ENCODE measurements around the gene ZNF827.
A peak's percentile ranks its signal among the peaks of the same experiment; 100 is the strongest.

The ZNF827 gene

DNA sequence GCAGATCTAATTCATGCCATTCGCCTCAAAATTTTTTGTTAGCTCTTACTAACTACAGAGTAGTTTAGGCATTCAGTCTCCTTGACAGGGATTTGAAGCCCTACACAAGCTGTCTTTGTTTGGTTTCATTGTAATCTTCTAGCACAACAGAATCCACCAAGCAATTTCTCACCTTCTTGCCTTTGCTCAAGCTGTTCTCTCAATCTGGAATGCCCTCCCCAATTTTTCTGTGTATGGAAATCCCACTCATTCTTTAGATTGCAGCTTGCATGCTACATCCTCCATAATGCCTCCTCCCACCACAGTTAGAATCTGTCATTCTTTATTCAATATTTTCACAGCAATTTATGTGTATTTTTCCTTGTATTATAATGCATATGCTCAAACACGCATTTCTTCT lies 195.0 kb downstream of the ZNF827 start:
- no peak for DNase-seq

DNA sequence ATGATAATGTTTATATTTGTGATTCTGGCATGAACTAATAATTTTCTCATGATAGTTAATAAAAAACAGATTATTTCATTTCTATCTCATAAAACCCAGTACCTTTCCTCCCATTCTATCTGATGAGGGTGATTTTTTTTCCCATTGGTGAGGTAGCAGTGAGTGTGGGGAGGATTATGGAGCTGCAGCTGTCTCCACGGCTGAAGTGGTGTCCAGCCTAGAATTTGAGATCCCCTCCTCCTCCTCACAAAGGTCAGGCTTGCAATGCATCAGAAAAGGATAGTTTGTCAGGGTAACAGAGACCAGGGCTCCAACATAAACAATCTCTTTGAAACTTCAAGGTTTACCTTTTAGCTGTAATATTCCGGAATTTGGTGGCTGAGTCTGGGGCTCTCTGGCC lies 197.8 kb downstream of the ZNF827 start:
- DNase-seq, result no peak

DNA sequence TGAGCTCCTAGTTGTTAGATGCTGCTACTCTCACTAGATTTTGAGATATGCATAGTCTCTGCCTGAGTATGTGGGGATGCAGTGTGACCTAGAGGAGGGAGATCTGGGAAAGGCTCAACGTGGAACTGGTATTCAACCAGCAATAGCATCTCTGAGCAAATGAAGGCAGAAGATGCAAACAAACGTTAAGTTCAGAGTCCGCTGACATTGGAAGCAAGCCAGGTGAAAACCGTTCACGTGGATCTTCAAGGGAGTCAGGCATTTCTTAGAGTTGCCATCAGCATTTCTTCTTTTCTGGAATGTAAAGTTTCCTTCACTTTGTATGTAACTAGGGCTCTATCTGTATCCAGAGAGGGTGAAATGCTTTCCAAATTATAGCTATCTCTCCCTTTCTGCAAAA lies 198.8 kb downstream of the ZNF827 start:
- DNase-seq, result no peak

DNA sequence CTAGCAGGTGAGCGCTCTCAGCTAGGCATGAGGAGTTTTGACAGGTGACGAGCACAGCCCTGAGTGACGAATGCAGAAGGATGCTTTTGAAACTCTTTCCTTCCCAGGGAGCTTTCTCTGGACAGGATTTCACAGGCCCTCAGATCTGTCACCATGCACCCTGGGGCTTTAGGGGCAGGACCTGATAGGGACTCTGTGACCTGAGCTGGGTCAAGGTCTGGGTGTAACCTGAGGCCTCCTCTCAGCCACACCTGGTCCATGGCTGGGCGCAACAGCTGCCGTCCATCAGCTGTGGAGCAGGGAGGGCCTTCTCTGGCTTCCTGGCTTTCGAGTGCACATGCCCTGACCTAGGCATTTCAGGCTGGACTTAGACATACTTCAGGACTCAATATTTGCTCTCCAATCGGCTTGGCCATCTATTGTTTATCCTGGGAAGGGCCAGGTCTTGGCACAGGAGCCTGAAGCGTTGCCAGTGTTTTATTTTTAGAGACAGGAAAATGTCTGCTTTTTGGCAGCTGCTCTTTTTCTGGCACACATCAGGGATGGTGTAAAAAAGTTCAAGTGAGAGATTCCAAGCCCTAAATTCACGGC lies 202.3 kb downstream of the ZNF827 start:
- DNase-seq, result no peak

DNA sequence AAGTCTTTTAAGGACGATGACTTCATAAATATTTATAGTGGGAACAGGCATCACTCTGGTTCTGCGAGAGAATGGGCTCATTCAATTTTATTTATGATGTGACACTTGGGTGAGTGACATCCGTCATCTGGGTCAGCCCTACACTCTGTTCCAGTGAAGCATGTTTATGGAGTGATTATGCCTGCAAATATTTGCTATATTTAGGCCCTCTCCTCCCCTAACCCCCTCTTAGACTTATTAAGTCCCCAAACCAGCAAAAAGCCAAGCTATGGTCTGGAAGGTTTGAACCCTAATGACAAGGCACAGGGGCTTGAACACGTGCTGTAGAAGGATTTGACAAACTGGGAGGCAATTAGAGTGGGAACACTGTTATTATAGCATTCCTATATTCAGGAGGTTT lies 202.8 kb downstream of the ZNF827 start:
- DNase-seq, result no peak

DNA sequence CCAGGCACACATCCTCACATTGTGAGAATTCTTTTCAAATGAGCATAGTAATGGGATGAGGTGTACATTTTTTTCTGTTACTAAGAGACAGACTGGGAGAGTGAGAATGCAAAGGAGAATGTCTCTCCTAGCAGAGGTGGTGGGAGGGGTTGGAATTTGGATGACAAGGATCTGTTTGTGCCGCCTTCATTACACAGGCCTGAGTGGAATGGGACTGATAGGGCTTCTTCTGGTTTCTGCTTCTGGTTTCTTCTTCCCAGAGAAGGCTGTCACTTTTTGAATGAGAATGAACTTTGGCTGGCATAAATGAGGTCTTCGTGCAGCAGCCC lies 203.3 kb downstream of the ZNF827 start:
- no peak for DNase-seq

DNA sequence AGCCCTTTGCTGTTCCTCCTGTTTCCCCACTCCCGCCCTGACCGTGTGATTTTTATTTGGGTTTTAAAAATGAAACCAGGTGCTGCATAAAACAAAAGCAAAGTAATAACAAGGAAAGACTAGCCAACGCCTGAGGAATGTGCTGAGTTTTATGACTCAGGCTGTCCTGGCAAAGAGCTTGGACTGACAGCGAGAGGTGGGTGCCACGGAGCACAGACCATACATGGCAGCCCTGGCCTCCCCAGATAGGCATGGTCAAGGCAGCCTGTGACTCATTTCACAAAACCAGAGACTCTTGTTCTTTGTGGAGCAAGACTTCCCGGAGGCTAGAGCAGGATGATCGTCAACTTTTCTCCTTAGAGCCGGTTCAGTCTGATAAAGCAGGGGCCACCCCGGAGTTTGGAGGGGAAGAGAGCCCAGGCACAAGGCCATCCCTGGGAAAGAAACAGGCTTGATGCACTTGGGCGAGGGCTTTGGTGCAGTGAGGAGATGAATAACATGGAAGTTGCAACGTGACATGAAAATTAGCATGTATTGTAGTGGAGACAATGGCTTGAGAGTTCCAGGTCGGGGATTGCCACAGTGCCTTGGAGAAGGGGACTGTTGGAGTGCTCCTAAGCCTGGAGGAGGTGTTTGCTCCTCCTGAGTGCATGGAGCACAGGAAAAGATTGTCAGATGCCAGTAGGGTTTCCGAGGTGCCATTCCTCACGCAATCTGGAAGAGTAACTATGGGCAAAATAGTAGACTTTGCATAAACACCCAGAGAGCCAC lies 203.9 kb downstream of the ZNF827 start:
- DNase-seq, result no peak

DNA sequence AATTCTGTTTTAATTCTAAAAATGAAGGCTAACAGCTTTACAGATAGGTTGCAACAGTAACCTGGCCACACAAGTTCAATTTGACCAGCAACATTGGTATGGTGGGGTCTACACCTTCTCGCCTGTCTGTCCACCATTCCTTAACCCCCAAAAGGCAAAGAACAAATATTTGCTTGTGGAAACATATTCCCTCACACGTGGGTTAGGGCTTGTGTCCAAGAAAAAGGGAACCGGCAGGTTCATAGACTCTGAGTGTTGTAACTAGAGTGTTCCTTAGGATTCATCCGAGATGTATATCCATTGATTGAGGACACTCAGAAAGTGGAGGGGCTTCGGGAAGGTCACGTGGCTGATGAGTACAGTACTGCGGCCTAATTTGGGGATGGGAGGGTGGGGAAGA lies 204.6 kb downstream of the ZNF827 start:
- no peak for DNase-seq

DNA sequence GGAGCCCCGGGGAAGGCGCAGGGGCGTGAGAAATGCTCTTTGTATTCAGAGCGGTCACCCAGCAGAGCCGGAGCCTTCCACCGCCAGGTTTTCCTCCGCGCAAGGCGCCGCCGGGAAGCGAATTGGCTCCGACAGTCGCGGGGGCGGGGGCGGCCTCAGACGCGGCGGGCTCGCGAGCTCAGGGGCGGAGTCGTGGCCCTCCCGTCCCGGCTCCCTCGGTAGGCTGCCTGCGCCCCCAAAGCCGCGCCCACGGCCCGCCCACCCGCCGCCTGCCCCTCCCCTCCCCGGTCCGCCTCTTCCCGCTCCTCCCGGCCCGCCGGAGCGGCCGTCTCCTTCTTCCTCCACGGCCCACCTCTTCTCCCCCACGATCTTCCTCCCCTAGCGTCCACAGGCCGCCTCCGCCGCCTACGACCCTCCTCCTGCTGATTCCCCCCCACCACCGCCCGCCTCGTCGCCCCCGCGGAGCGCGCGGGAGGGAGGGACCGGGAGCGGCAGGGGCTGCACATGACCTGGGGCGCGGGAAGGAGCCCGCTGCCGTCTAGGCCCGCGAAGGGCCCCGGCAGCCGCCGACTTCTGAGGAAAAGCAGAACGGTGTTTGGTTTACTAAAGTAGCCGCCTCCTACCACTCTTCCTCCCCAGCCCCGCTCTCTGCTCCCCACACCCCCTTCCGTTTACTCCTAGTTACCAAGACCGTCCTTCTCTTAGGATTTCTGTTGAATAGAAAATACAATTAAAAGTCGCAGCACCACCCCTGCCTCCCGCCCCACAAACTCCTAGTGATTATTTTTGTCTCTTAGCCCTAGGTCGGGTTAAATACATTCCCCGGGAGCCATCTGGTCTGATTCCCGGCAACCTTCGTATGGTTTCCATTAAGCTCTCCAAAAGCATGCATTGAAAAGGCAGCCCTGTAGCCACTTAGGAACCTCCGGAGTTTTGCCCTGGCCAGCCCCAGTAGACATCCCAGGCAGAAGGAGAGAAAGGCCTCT lies 205.4 kb downstream of the ZNF827 start:
- DNase-seq, result peak; percentile 58

DNA sequence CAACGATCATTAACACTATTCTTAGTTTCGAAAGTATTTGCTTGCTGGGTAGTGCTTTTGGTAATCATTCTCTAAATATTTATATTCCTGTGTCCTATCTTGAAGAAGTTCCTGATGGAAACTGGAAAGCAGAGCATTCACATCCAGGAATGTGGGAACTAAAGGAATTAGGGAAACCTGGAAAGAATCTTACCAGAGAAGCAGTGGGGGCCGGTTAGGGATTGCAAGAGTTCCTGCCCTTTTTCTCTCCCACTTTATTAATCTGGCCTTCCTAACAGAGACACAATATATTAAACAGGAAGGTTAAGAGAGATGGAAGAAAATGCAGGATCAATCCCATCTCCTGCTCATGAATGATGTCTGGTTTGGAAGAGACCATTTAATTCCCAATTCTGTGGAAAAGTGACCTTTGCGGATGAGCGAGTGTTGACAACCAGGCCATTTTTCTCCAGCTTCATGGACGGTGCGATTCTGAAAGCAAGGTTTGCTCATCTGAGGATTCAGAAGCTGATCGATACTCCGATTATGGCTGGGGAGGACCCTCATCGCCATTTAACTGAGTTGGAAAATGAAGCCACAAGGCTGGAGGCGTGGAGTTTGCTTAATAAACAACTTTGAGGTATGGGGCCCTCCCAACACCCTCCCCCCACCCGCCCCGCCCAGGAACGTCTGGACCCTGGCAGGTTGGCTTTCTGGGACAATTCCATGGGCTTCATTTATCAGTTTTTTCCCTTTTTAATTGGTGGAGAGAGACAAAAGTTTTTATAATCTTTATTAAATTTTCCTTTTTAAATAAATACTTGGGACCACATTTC lies 206.4 kb downstream of the ZNF827 start:
- no peak for DNase-seq

DNA sequence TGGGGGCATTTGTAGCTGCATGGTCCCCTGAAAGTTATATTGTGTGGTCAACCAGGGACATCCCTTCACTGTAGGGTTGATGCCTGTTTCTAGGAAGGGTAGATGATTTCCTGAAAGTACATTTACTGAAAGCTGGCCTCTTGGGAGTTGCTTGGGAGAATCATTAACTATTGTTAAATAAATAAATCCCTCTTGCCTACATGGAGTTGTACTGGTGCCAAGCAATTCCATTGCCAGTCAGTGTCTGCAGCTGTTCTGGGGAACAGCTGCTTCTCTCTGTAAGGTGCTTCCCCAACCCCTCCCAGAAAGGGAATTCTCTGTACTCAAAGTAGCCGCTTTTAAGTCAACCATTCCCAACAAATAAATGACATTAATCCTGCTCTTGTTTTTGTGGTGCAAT lies 207.6 kb downstream of the ZNF827 start:
- no peak for DNase-seq

DNA sequence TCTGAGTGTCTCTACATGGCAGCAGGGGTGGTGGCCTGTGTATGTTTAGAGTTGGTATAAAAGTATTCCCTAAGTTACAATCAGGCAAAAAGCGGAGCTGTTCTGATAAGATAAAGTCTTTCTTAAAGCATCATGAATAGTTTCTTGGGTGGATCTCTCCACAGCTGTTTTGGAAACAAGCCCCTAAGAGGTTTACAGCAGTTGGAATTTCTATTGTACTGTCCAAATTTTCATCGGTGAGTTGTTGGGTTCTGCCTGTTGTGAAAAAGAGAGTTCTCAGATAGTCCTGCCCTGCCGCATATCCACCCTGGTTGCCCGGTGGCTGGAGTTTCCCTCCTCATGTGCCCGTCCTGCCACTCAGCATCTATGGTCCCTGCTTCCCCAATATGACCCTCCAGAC lies 208.6 kb downstream of the ZNF827 start:
- DNase-seq, result no peak

DNA sequence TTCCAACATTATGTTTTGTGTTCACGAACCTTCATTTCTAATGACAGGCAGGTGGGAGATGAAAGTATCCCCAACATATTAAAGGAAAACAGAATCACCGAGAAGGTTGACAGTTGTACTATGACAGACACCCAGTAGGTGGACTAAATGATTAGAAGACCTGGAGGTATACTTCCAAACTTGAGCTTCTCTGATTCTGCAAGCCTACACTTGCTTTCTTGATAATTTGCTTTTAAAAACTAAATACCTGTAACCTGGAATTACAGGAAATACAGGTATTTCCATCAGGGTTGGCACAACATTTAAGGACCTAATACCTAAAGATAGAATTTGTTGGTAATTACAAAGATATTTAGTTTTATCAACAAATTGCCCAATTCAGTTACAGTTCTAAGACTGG lies 215.3 kb downstream of the ZNF827 start:
- DNase-seq, result no peak

DNA sequence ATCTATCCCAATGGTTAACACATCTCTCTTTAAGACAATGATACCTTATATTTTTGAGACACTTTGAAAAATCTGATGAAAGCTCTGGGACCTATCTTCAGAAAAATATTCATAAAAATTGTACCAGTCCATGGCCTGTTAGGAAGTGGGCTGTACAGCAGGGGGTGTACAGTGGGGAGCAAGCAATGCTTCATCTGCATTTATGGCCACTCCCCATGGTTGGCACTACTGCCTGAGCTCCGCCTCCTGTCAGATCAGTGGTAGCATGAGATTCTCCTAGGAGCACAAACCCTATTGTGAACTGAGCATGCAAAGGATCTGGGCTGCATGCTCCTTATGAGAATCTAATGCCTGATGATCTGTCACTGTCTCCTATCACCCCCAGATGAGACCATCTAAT lies 216.1 kb downstream of the ZNF827 start:
- no peak for DNase-seq

DNA sequence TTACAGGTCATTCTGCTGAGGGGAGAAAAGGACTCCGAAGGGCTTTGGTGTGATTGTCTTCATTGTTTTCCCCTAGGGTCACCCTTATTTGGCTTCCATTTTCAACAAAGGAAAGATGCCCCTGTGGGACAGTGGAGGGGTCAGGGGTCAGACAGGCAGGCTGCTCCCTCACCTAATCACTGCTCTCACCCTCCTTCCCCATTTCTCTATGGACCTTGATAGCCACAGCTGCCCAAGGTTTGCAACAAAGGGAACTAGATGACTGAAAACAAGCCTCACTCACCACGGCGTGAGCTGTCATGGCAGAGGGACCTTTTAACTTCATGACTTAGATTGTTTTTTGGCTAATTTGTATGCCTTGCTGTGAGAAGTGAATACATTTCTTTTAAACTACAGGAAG lies 218.0 kb downstream of the ZNF827 start:
- no peak for DNase-seq

DNA sequence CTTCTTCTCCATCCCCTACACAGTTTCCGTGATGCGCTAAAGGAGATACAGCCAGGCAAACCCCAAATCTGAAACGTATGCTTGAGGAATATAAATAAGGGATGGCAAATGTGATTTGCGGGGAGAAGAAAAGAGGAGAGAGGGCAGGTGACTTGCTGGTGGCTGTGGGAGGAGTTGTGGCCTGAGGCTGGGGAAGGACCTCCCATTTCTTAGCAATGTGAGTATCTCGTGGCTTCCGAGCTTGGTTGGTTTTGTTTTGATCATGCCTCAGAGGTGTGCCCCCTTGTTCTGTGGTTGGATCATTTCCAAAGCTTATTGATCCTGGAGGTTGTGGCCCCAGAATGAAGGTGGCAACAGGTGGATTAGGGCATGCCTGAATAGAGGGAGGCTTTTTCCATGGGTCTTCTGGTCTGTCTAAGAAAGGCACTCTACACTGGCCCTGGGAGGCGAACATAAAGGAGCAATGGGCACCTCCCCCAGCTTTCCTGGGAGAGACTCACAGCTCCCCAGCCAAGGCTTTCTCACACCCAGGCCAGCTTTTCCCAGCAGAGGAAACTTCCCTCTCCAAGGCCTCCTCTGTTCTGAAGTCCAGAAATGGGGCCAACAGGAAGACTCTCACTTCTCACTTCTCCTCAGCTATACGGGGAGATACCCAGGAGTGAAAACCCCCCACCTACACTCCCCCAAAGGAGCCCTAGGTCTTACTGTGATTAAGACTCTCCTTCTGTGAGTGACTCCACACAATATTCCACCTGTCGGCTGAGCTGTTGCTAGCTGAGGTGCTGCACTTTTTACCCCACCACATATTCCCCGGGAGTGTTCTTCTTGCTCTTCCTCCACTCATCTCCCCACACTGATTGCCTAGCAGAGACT lies 218.6 kb downstream of the ZNF827 start:
- DNase-seq, result no peak

DNA sequence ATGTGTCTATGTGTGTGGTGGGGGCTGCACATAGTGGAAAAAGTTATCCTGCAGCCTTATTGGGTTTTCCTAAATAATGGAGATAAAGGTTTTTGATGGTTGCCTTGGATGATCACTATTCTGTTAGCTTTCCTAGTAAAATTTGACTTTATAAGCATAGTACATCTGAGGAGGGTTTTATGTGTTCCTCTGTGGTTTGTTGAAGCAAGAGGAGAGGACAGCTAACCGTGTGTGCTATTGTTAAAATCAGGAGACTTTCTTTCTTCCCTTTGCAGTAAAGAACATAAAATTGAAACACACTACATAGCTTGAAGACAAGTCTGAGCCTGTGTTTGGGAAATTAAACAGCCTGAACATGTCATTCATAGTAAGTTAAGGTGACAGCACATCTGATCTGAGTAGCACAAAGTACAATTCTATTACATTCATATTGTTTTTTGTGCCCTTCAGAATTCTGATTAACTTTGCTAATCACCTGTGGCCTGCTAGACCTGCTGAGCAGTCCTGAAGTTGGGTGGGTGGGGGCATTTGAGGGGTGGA lies 221.9 kb downstream of the ZNF827 start:
- DNase-seq, result no peak

DNA sequence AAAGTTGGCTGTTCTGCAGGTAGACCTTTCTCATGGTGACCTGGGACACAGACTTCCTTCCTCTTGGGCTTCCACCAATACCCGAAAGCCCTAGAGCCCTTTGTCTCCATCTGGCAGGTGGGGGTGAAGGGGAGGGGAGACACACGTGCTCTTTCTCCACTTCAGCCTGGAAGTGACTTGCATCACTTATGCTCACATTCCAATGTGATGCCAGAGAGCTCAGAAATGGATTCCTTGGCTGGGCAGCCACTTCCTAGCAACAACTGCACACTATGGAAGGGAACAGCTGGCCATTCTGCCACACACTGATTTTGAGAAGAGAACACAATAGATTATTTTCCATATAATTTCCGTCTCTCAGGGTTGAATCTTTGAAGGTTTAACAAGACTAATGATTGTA lies 222.4 kb downstream of the ZNF827 start:
- DNase-seq, result no peak

DNA sequence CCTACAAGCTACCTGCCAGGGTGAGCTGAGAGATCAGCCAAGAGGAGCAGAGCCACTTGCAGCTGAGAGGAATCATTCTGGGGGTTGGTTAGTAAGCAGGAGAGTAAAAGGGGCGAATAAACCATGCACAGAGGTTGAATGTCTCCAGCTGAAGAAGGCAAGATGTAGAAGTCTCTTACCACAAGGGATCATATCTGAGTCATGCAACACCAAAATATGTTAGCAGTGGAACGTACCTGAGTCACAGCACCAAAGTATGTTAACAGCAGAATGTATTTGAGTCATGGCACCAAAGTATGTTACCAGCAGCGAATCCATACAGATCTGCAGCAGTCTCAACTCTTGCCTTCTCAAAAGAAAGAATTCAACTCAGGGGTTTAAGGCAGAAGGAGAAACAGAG lies 228.8 kb downstream of the ZNF827 start:
- DNase-seq, result no peak

DNA sequence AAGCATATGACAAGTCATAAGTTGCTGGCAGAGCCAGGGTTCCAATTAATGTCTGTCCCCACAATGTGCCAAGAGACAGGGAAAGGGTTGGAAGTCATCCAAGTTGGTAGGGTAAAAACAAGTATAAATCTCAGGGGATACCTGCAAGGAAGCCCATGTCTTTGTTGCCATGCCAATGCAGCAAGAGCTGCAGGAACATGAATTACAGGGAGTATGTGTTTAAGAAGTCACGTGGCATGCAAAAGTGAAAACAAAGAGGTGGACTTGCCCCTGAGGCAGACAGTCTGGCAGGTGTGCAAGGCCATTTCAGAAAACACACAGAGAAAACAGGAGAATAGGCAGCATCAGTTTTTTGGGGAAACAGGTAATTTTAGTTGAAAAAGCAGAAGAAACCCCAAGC lies 229.3 kb downstream of the ZNF827 start:
- DNase-seq, result no peak
